Upper lobe of left lung (tissue), 4 donors: ENCODE measurements around the gene PCDHB13.
"Not testable (repeated sequence)": the region's sequence is repeated elsewhere in the genome, so short reads cannot be mapped to it uniquely, and the experiment has no call there.

Source experiments
- POLR2A ChIP-seq, 4 donors: fragments of 450-650 bp; IDR thresholded peaks; one replicate each; pipeline ENCODE4 v1.5.1; 2016 to 2017; ENCODE audit warnings: antibody characterized with exemption in 4 of 4, mild to moderate bottlenecking in 2 of 4
- POLR2AphosphoS5 ChIP-seq, 2 donors: sonication (generic); formaldehyde crosslinking; IDR thresholded peaks; one replicate each; pipeline ENCODE4 v1.5.1; 2017; ENCODE audit warnings: antibody characterized with exemption in 2 of 2

DNA sequence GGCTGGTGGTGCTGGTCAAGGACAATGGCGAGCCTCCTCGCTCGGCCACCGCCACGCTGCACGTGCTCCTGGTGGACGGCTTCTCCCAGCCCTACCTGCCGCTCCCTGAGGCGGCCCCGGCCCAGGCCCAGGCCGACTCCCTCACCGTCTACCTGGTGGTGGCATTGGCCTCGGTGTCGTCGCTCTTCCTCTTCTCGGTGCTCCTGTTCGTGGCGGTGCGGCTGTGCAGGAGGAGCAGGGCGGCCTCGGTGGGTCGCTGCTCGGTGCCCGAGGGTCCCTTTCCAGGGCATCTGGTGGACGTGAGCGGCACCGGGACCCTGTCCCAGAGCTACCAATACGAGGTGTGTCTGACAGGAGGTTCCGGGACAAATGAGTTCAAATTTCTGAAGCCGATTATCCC, 11.7 kb downstream of the PCDHB13 start:
- TF ChIP-seq POLR2A, POLR2AphosphoS5 (IDR thresholded peaks at IDR 0.05): not testable (repeated sequence)
